HL-60/S4 treated with retinoic acid at 250 ng/mL for 4 days and 3 days (cell line): ENCODE data around the gene UBE2I.
"Not testable (repeated sequence)": the region's sequence is repeated elsewhere in the genome, so short reads cannot be mapped to it uniquely, and the experiment has no call there.

Source experiments
- in situ Hi-C: fragments of 300-500 bp; cut with MboI; formaldehyde crosslinking; loops from 2 replicates; pipeline ENCODE4 v1.7.0; 2022; ENCODE audit warnings: low sequenced_read_pairs

Gene UBE2I

GRCh38 chr16:1308977-1309885 is at the start of gene UBE2I:
TSS of gene UBE2I (plus strand) at chr16:1309636. CDS start at chr16:1314031, 4,395 bp downstream.
- in situ Hi-C loops: no loop called here

- in situ Hi-C loops: no loop called here
Observed at GRCh38 chr16:1259760-1260068, 49.7 kb upstream of the UBE2I start.

GRCh38 chr16:1260101-1260680 is 49.2 kb upstream of the UBE2I start:
- in situ Hi-C loops: no loop called here

GRCh38 chr16:1261131-1261892 is 48.1 kb upstream of the UBE2I start:
- in situ Hi-C loops: no loop called here

GRCh38 chr16:1262210-1262845 is 47.1 kb upstream of the UBE2I start:
- in situ Hi-C loops: no loop called here

- in situ Hi-C loops: no loop called here
Observed at GRCh38 chr16:1262846-1263221, 46.6 kb upstream of the UBE2I start.

- in situ Hi-C loops: no loop called here
Observed at GRCh38 chr16:1263591-1264344, 45.7 kb upstream of the UBE2I start.

GRCh38 chr16:1264345-1265089 is 44.9 kb upstream of the UBE2I start:
- in situ Hi-C loops: no loop called here

- in situ Hi-C loops: no loop called here
Observed at GRCh38 chr16:1265090-1265630, 44.3 kb upstream of the UBE2I start.

- in situ Hi-C loops: no loop called here
Observed at GRCh38 chr16:1265826-1266225, 43.6 kb upstream of the UBE2I start.

GRCh38 chr16:1269418-1269817 is 40.0 kb upstream of the UBE2I start:
- in situ Hi-C loops: not testable (repeated sequence)

GRCh38 chr16:1271380-1271723 is 38.1 kb upstream of the UBE2I start:
- in situ Hi-C loops: no loop called here

- in situ Hi-C loops: not testable (repeated sequence)
Observed at GRCh38 chr16:1271724-1272413, 37.6 kb upstream of the UBE2I start.

- in situ Hi-C loops: no loop called here
Observed at GRCh38 chr16:1272453-1273198, 36.8 kb upstream of the UBE2I start.

GRCh38 chr16:1273816-1274215 is 35.6 kb upstream of the UBE2I start:
- in situ Hi-C loops: no loop called here

GRCh38 chr16:1274767-1275166 is 34.7 kb upstream of the UBE2I start:
- in situ Hi-C loops: no loop called here

GRCh38 chr16:1275791-1276579 is 33.5 kb upstream of the UBE2I start:
- in situ Hi-C loops: no loop called here

GRCh38 chr16:1276580-1276878 is 32.9 kb upstream of the UBE2I start:
- in situ Hi-C loops: no loop called here
